GM12865 (cell line): ENCODE results near the gene CDC42BPA.
A peak's percentile ranks its signal among the peaks of the same experiment; 100 is the strongest.
"Not testable (repeated sequence)": the region's sequence is repeated elsewhere in the genome, so short reads cannot be mapped to it uniquely, and the experiment has no call there.

Experiments used
- DNase-seq: peaks from one replicate; pipeline ENCODE4 v3.0.0; 2010; ENCODE audit warnings: low read depth
- H3K4me3 ChIP-seq: 2 replicates; pipeline ENCODE4 v1.5.1; 2011; ENCODE audit warnings: mild to moderate bottlenecking, low read depth, low read length, control low read depth
- TF ChIP-seq, protein P1 (sequence below): IDR thresholded peaks from 2 replicates; pipeline ENCODE4 v1.5.1; 2011; ENCODE audit warnings: low read length, control low read depth, low read depth, inconsistent platforms; ENCODE audit not compliant: insufficient read depth; ENCODE audit errors: missing control alignments

The CDC42BPA gene

DNA sequence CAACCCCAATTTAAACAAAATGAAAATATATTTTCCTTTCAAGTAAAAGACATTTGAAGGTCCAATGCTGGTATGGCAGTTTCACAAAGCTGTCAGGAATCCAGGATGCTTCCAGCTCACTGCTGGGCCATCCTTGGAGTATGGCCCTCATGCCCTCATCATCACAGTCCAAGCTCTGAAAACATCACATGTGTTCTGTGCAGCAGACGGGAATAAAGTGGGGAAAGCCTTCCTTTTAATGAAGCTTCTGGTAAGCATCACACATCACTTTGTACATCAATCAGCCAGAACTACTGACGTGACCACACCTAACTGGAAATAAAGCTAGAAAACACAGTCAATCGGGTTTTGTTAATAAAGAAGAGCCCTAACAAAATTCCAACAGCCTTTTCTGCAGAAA lies 22.7 kb downstream of the CDC42BPA start:
- TF ChIP-seq, protein P1, sequence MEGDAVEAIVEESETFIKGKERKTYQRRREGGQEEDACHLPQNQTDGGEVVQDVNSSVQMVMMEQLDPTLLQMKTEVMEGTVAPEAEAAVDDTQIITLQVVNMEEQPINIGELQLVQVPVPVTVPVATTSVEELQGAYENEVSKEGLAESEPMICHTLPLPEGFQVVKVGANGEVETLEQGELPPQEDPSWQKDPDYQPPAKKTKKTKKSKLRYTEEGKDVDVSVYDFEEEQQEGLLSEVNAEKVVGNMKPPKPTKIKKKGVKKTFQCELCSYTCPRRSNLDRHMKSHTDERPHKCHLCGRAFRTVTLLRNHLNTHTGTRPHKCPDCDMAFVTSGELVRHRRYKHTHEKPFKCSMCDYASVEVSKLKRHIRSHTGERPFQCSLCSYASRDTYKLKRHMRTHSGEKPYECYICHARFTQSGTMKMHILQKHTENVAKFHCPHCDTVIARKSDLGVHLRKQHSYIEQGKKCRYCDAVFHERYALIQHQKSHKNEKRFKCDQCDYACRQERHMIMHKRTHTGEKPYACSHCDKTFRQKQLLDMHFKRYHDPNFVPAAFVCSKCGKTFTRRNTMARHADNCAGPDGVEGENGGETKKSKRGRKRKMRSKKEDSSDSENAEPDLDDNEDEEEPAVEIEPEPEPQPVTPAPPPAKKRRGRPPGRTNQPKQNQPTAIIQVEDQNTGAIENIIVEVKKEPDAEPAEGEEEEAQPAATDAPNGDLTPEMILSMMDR = no peak
- no peak for DNase-seq

DNA sequence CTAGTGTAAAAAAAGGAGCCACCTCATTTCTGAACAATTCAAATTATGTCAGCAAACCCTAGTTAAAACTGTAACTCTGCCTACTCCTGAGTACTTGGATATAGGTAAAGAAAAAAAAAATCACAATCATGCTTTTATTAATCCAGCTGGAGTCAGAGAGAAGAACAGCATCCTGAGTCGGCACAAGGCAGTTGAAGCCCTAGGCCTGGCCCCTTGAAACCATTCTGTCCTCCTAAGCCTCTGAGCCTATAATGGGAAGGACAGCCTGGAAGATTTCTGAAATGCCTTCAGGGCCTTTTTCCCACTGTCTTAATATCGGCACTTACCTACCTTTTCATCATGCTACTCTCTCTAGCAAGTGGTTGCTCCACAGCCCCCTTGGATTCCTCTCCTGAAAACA lies 32.5 kb downstream of the CDC42BPA start:
- H3K4me3 ChIP-seq = no peak overlapping the region
- TF ChIP-seq, protein P1 = no peak
- no peak for DNase-seq

More for the DNA sequence above, 22.7 kb downstream of the CDC42BPA start:
- H3K4me3 ChIP-seq = no peak overlapping the region

DNA sequence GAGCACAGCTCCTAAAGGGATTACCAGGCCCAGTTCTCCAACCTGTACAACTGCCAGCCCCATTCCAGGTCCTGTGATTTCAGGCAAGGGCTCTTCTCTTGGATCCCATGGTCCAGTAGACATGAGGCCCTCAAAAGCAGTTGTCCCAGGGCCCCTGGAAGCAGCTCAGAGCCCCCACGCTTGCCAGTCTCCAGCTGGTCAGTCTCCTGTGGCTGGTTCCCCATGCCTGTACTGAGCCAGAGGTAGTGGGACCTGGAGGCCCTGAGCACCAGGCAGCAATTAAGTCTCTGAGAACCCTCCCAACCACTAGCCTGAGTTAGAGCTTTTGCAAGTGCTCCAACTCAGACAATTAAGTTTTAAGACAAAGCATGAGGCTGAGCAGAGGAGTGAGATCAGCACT lies 36.9 kb downstream of the CDC42BPA start:
- TF ChIP-seq, protein P1 = no peak
- H3K4me3 ChIP-seq = no peak overlapping the region
- no peak for DNase-seq

DNA sequence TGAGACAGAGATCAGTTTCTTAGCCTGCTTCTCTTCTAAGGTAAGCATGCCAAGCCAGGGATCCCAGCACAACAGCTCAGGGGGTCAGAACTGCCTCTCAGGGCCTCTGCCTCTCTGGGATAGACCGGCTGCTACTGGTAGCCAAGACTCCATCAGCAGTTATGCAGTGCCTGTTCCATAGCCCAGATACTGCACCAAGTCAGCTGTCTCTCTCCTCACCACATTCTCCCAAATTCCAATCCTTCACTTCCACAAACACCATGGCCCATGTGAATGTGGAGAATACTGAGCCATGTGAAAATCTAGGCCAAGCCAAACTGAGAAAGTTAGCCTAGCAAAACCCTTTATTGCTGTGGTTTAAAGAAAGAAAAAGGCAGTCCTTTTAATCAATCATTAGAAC lies 37.5 kb downstream of the CDC42BPA start:
- DNase-seq = no peak
- no peak overlapping the region for H3K4me3 ChIP-seq
- TF ChIP-seq, protein P1 = no peak

DNA sequence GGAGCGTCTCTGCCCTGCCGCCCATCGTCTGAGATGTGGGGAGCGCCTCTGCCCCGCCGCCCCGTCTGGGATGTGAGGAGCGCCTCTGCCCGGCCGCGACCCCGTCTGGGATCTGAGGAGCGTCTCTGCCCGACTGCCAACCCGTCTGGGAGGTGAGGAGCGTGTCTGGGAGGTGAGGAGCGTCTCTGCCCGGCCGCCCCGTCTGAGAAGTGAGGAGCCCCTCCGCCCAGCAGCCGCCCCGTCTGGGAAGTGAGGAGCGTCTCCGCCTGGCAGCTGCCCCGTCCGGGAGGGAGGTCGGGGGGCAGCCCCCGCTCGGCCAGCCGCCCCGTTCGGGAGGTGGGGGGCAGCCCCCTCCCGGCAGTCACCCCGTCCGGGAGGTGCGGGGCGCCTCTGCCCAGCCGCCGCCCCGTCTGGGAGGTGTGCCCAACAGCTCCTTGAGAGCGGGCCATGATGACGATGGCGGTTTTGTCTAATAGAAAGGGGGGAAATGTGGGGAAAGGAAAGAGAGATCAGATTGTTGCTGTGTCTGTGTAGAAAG lies 42.1 kb downstream of the CDC42BPA start:
- H3K4me3 ChIP-seq, DNase-seq: not testable (repeated sequence)

DNA sequence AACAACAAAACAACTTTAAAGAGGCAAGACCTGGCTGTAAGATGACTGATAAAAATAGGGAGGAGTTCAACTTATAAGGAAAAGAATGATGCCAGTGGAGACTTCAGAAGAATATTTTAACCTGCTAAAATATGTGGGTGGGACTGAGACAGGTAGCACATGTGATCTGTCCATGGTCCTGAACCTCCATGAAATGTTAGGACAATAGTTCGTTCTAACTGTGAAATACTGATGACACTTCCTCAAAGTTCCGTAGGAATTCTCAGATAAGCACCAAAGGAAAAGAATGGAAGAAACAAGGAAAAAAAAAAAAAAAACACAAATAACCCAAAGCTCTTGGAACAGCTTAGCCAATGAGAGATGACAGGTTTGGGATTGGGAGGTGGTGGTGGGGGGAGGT lies 44.7 kb downstream of the CDC42BPA start:
- H3K4me3 ChIP-seq = no peak overlapping the region
- peak; percentile 20 for DNase-seq
- TF ChIP-seq, protein P1 = no peak

DNA sequence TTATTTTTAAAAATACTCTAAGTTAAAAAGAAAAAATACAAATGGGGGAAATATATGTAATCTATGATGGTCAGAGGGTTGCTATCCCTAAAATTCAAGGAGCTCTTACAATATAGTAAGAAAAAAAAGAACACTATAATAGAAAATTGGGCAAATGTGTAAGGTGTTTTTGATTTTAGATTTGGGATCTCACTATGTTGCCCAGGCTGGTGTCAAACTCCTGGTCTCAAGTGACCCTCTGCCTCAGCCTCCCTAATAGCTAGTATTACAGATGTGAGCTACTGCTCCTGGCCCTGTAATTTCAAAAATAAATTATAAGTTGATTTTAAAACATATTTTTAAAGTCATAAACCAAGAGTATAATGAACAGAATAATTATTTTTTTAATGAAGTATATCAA lies 45.9 kb downstream of the CDC42BPA start:
- TF ChIP-seq, protein P1 = no peak
- no peak for DNase-seq
- no peak overlapping the region for H3K4me3 ChIP-seq

DNA sequence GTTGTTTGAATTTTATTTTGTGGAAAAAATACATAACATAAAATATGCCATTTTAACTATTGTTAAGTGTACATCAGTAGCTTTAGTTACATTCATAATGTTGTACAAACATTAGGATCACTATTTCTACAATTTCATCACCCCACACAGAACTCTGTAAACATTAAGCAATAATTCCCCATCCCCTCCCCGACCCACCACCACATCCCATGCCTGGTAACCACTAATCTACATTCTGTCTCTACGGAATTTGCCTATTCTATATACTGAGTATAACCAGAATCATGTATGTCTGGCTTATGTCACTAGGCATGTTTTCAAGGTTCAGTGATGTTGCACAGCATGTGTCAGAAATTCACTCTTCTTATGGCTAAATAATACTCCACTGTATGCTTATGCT lies 47.7 kb downstream of the CDC42BPA start:
- no peak for DNase-seq
- TF ChIP-seq, protein P1 = no peak
- no peak overlapping the region for H3K4me3 ChIP-seq
